IMR-90 (cell line): ENCODE results near the gene CD1B.

Experiments
- BHLHE40 ChIP-seq: fragments of 150-350 bp; IDR thresholded peaks from 2 replicates; pipeline ENCODE4 v1.6.1; 2016; ENCODE audit warnings: mild to moderate bottlenecking, low read depth, low read length
- CEBPB ChIP-seq: IDR thresholded peaks from 2 replicates; pipeline ENCODE4 v1.6.1; 2012; ENCODE audit warnings: low read depth, low read length, improper control_type of control experiment
- FOS ChIP-seq: fragments of 150-350 bp; IDR thresholded peaks from 2 replicates; pipeline ENCODE4 v1.6.1; 2016; ENCODE audit warnings: low read depth, low read length
- MAFK ChIP-seq: IDR thresholded peaks from 2 replicates; pipeline ENCODE4 v1.6.1; 2012; ENCODE audit warnings: low read depth, low read length, improper control_type of control experiment
- MXI1 ChIP-seq: IDR thresholded peaks from 2 replicates; pipeline ENCODE4 v1.6.1; 2012; ENCODE audit warnings: low read depth, mild to moderate bottlenecking, low read length, moderate library complexity, borderline replicate concordance
- POLR2A ChIP-seq: IDR thresholded peaks from 2 replicates; pipeline ENCODE4 v1.6.1; 2012; ENCODE audit warnings: mild to moderate bottlenecking, low read depth, low read length
- RAD21 ChIP-seq: IDR thresholded peaks from 2 replicates; pipeline ENCODE4 v1.6.1; 2012; ENCODE audit warnings: low read length, improper control_type of control experiment
- RFX5 ChIP-seq: IDR thresholded peaks from 2 replicates; pipeline ENCODE4 v1.8.0; 2012; ENCODE audit warnings: low read depth, mild to moderate bottlenecking, low read length, moderate library complexity
- SMC3 ChIP-seq: fragments of 150-350 bp; IDR thresholded peaks from 2 replicates; pipeline ENCODE4 v1.6.1; 2016; ENCODE audit warnings: low read depth, mild to moderate bottlenecking, antibody characterized with exemption, low read length, moderate library complexity
- TF ChIP-seq, protein P1 (sequence below): conservative IDR thresholded peaks from 2 replicates; pipeline ENCODE4 v1.5.1; 2012; ENCODE audit warnings: mild to moderate bottlenecking, low read depth, low read length, improper control_type of control experiment

DNA sequence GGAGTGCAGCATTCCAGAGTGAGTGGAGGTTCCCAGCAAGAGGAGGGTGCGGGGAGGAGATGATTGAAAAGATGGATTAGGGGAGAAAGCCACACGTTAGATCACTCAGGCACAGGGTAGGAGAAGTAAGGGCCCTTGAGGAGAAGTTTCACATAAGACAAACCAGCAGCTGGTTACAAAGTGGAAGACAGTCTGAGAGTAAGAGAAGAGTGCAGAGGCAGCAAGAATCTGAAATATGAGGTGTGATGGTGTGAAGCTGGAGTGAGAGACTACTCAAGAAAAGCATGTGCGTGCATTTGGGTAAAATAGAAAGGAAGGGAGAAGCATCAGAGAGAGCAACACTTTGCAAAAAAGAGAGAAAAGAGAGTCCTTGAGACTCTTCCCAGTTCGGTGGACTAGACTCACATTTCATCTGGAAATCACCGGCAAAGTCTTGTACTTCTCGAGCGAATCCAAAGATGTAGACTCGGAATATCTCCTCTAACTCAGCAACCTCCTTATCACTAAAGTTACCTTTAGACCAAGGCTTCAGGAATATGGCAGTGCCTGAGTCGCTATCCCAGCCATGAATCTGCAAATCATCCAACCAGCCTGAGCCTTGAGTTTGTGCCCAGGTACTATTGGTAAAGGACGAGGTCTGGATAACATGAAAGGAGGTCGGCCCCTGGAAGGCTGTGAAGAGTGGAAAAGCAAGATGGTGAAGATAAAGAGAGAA is 783 bp downstream of the CD1B start:
- no peak for TF ChIP-seq POLR2A
- TF ChIP-seq, protein P1, sequence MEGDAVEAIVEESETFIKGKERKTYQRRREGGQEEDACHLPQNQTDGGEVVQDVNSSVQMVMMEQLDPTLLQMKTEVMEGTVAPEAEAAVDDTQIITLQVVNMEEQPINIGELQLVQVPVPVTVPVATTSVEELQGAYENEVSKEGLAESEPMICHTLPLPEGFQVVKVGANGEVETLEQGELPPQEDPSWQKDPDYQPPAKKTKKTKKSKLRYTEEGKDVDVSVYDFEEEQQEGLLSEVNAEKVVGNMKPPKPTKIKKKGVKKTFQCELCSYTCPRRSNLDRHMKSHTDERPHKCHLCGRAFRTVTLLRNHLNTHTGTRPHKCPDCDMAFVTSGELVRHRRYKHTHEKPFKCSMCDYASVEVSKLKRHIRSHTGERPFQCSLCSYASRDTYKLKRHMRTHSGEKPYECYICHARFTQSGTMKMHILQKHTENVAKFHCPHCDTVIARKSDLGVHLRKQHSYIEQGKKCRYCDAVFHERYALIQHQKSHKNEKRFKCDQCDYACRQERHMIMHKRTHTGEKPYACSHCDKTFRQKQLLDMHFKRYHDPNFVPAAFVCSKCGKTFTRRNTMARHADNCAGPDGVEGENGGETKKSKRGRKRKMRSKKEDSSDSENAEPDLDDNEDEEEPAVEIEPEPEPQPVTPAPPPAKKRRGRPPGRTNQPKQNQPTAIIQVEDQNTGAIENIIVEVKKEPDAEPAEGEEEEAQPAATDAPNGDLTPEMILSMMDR, result no peak
- TF ChIP-seq RAD21, result no peak
- TF ChIP-seq MXI1, result no peak
- TF ChIP-seq SMC3, result no peak
- no peak for TF ChIP-seq CEBPB
- no peak for TF ChIP-seq FOS
- no peak for TF ChIP-seq MAFK
- no peak for TF ChIP-seq RFX5
- no peak for TF ChIP-seq BHLHE40
